BE2C (cell line): ENCODE data around the gene ADCY9. TPM values are rescaled to one million over a fixed set of nuclear protein-coding genes. Genes with fewer than 3 reads are reported as not detected.
"Not testable (repeated sequence)": the region's sequence is repeated elsewhere in the genome, so short reads cannot be mapped to it uniquely, and the experiment has no call there.

Experiments
- DNase-seq: peaks from one replicate; pipeline ENCODE4 v3.0.0-alpha.2; 2020
- H3K27me3 ChIP-seq: fragments of 250-450 bp; sonication (Bioruptor Pico); 2 replicates; pipeline ENCODE4 v1.5.1; 2020; ENCODE audit warnings: mild to moderate bottlenecking
- H3K36me3 ChIP-seq: fragments of 250-450 bp; sonication (Bioruptor Pico); 2 replicates; pipeline ENCODE4 v1.5.1; 2020; ENCODE audit warnings: mild to moderate bottlenecking
- H3K4me1 ChIP-seq: fragments of 250-450 bp; sonication (Bioruptor Pico); 2 replicates; pipeline ENCODE4 v1.5.1; 2020
- H3K4me3 ChIP-seq: 2 replicates; pipeline ENCODE4 v1.5.1; 2011; ENCODE audit warnings: low read depth, low read length
- H3K9me3 ChIP-seq: fragments of 250-450 bp; sonication (Bioruptor Pico); 2 replicates; pipeline ENCODE4 v1.5.1; 2020
- polyA plus RNA-seq: library from polyadenylated mRNA; unstranded; fragments of >200 nt; gene quantifications from one replicate; pipeline ENCODE4 v1.2.1, GENCODE V29; 2012; ENCODE audit warnings: low read depth, missing spikeins; ENCODE audit not compliant: insufficient read length, insufficient read depth
- TF ChIP-seq, protein P1 (sequence below): IDR thresholded peaks from 2 replicates; pipeline ENCODE4 v1.5.1; 2012; ENCODE audit warnings: mild to moderate bottlenecking, low read depth, low read length

ADCY9 gene
- 21.3 TPM for polyA plus RNA-seq

- TF ChIP-seq, protein P1, sequence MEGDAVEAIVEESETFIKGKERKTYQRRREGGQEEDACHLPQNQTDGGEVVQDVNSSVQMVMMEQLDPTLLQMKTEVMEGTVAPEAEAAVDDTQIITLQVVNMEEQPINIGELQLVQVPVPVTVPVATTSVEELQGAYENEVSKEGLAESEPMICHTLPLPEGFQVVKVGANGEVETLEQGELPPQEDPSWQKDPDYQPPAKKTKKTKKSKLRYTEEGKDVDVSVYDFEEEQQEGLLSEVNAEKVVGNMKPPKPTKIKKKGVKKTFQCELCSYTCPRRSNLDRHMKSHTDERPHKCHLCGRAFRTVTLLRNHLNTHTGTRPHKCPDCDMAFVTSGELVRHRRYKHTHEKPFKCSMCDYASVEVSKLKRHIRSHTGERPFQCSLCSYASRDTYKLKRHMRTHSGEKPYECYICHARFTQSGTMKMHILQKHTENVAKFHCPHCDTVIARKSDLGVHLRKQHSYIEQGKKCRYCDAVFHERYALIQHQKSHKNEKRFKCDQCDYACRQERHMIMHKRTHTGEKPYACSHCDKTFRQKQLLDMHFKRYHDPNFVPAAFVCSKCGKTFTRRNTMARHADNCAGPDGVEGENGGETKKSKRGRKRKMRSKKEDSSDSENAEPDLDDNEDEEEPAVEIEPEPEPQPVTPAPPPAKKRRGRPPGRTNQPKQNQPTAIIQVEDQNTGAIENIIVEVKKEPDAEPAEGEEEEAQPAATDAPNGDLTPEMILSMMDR, result no peak
- DNase-seq, result peak; percentile 92
- Histone ChIP-seq H3K4me3 (peak within 1 kb of the TSS; percentile 73), H3K27me3 (no peaks in the 10 kb centered on the region), H3K4me1 (0 out of 2 replicates have a peak, but pooled peaks cover 4% of the 10 kb centered on the region), H3K9me3 (no peaks in the 10 kb centered on the region), H3K36me3 (peaks cover 4% of the 10 kb centered on the region; the same call in 1 of the 2 replicates)
These were observed at the start of gene ADCY9 for GRCh38 chr16:4116325-4117249. Gene ADCY9, minus strand, starts transcription at chr16:4116442. Its CDS starts 1,000 bp downstream, at chr16:4115442.

DNA sequence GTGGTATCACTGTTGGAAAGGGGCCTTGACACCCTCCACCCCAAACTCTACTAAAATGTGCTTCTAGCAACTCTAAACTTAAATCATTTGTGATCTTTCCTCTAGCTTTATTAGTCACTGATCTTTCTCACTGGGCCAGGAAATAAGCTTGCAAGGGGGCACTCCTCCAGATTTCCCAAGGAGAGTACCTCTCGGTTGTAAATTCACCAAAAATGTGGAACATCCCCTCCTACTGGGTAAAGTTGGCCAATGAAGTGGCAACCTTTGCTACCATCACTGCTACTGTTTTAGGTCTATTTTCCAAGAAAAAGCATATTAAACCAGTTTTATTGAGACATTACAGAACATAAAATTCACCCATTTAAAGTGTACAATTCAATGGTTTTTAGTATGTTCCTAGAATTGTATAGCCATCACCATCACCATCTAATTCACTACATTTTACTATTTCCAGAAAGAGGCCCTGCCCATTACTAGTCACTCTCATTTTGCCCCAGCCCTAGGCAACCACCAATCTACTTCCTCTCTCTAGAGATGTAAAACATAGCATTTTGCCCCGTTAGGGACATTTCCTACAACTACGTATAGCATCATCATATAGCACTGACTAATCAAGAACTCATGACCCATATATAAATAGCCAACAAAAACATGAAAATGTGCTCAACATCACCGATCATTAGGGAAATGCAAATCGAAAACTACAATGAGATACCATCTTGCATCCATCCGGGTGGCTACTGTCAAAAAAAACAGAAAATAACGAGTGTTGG lies 44.6 kb upstream of the ADCY9 start:
- Histone ChIP-seq H3K4me3 (no peak overlapping the region), H3K27me3 (no peaks in the 10 kb centered on the region), H3K4me1 (no peaks in the 10 kb centered on the region), H3K36me3 (no peaks in the 10 kb centered on the region), H3K9me3 (no peaks in the 10 kb centered on the region; the same call in 1 of the 2 replicates)
- TF ChIP-seq, protein P1, result no peak
- DNase-seq, result no peak

GRCh38 chr16:4159726-4160125 lies 43.5 kb upstream of the ADCY9 start:
- Histone ChIP-seq H3K9me3 (no peaks in the 10 kb centered on the region; the same call in 1 of the 2 replicates), H3K4me3 (no peak overlapping the region), H3K4me1 (no peaks in the 10 kb centered on the region), H3K36me3 (no peaks in the 10 kb centered on the region), H3K27me3 (no peaks in the 10 kb centered on the region)
- no peak for DNase-seq
- TF ChIP-seq, protein P1, result no peak

DNA sequence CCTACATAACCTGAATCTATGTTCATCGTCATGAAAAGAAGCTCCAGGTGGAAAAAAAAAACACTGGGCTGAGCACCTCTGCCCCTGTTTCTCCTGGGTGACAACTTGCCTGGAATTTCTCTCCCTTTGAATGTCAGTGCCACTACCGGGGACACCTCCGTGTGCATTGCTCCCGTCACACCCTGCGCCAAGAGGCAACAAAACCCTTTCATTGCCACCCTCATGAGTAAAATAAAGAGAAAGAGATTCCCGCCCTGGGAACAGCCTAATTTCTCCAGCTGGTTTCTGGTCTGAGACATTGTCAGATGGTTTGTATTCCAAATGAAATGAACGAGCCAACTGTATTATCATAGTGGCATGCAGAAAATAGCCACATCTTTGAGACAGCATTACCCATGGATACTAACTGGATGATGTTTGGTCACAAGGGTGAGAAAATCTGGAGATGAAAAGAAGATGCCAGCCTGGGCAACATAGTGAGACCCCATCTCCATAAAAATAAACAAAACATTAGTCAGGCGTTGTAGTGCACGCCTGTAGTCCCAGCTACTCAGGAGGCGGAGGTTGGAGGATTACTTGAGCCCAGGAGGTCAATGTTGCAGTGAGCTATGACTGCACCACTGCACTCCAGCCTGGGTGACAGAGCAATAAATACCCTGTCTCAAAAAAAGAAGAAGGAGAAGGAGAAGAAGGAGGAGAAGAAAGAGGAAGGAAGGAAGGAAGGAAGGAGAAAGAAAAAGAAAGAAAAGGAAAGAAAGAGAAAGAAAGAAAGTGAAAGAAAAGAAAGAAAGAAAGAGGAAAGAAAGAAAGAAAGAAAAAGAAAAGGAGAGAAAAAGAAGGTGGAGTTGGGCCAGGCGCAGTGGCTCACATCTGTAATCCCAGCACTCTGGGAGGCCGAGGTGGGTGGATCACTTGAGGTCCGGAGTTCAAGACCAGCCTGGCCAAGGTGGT lies 42.2 kb upstream of the ADCY9 start:
- no peaks in the 10 kb centered on the region for H3K36me3 ChIP-seq

DNA sequence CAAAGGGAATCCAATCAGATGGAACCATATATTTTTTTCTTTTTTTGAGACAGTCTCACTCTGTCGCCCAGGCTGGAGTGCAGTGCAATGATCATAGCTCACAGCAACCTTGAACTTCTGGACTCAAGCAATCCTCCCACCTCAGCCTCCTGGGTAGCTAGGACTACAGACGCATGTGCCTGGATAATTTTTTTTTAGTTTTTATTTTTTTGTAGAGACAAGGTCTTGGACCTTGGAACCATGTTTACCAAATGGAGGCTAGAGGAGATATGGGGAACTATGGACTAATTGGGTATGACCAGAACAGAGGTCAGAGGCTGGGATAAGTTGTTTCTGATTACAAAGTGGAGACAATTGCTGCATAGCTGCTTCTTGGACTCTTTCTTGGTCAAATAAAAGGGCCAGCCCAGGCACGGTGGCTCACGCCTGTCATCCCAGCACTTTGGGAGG lies 41.2 kb upstream of the ADCY9 start:
- Histone ChIP-seq H3K9me3 (no peaks in the 10 kb centered on the region; the same call in 1 of the 2 replicates), H3K4me1 (no peaks in the 10 kb centered on the region), H3K4me3 (no peak overlapping the region), H3K27me3 (no peaks in the 10 kb centered on the region), H3K36me3 (no peaks in the 10 kb centered on the region)
- TF ChIP-seq, protein P1, result no peak
- no peak for DNase-seq

More for the DNA sequence above, 42.2 kb upstream of the ADCY9 start:
- Histone ChIP-seq H3K9me3 (no peaks in the 10 kb centered on the region; the same call in 1 of the 2 replicates), H3K27me3 (no peaks in the 10 kb centered on the region), H3K4me3 (no peak overlapping the region), H3K4me1 (no peaks in the 10 kb centered on the region)
- TF ChIP-seq, protein P1, result no peak
- no peak for DNase-seq

DNA sequence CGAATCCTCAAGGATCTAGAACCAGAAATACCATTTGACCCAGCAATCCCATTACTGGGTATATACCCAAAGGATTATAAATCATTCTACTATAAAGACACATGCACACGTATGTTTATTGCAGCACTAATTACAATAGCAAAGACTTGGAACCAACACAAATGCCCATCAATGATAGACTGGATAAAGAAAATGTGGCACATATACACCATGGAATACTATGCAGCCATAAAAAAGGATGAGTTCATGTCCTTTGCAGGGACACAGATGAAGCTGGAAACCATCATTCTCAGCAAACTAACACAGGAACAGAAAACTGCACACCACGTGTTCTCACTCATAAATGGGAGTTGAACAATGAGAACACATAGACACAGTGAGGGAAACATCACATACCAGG lies 40.3 kb upstream of the ADCY9 start:
- not testable (repeated sequence) for H3K4me1 ChIP-seq

DNA sequence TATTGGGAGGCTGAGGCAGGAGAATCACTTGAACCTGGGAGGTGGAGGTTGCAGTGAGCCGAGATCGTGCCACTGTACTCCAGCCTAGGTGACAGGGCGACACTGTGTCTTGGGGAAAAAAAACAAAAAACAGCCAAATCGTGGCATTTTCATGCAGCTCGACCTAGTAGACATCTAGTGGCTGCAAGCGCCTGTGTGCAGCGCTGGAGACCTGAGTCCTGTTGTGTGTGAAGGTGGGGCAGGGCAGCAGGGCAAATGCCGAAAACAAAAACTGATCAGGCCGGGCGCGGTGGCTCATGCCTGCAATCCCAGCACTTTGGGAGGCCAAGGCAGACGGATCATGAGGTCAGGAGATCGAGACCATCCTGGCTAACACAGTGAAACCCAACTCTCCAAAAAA lies 37.1 kb upstream of the ADCY9 start:
- DNase-seq, result not testable (repeated sequence)

More for the DNA sequence above, 40.3 kb upstream of the ADCY9 start:
- H3K4me3 ChIP-seq, H3K36me3 ChIP-seq, DNase-seq, H3K27me3 ChIP-seq, H3K9me3 ChIP-seq: not testable (repeated sequence)

More for the DNA sequence above, 37.1 kb upstream of the ADCY9 start:
- H3K9me3 ChIP-seq, H3K27me3 ChIP-seq, H3K4me3 ChIP-seq, H3K36me3 ChIP-seq, H3K4me1 ChIP-seq: not testable (repeated sequence)
